OCI-LY7 (cell line): ENCODE results near the gene SH3BP1.

Source experiments
- EZH2phosphoT487 ChIP-seq: fragments of 200-600 bp; sonication (generic); IDR thresholded peaks from 2 replicates; pipeline ENCODE4 v1.6.1; 2018; ENCODE audit warnings: low read depth, borderline replicate concordance, mild to moderate bottlenecking, mixed run types, antibody characterized with exemption, low read length, moderate library complexity, mixed read lengths
- TF ChIP-seq, protein P1 (sequence below): fragments of 200-600 bp; sonication (generic); conservative IDR thresholded peaks from 2 replicates; pipeline ENCODE4 v1.5.1; 2014; ENCODE audit warnings: mild to moderate bottlenecking, antibody characterized with exemption, low read length, moderate library complexity, mixed read lengths

DNA sequence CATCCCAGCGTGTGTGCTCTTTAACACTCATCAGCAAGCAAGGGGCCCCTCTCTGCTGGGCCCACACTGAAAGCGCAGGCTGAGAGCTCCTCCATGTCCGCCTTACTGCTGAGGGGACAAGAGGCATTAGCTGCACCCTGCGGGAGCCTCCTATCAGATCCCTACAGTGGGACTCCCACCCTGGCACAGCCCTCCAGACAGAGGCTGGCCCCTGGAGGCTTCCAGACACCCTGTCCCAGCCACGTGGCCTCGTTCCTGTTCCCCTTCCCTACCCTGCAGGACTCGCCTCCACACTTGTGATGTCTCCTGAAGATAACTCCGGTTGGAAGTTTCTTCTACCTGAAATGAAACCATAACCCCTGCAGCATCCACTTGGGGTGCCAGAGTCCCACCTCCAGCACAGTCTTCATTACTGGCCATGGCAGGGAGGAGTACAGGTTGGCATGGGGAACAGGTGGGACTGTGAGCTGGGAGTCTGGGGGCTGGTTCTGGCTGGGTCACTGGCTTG lies 5.0 kb upstream of the SH3BP1 start:
- TF ChIP-seq, protein P1, sequence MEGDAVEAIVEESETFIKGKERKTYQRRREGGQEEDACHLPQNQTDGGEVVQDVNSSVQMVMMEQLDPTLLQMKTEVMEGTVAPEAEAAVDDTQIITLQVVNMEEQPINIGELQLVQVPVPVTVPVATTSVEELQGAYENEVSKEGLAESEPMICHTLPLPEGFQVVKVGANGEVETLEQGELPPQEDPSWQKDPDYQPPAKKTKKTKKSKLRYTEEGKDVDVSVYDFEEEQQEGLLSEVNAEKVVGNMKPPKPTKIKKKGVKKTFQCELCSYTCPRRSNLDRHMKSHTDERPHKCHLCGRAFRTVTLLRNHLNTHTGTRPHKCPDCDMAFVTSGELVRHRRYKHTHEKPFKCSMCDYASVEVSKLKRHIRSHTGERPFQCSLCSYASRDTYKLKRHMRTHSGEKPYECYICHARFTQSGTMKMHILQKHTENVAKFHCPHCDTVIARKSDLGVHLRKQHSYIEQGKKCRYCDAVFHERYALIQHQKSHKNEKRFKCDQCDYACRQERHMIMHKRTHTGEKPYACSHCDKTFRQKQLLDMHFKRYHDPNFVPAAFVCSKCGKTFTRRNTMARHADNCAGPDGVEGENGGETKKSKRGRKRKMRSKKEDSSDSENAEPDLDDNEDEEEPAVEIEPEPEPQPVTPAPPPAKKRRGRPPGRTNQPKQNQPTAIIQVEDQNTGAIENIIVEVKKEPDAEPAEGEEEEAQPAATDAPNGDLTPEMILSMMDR = no peak; the same call in 1 of the 2 replicates
- TF ChIP-seq EZH2phosphoT487 = no peak
